B cell (primary cell): ENCODE results near the gene UBE2M.

Experiments used
- EZH2 ChIP-seq: IDR thresholded peaks from 2 replicates; pipeline ENCODE4 v1.6.1; 2012; ENCODE audit warnings: borderline replicate concordance, low read depth, mild to moderate bottlenecking, moderate library complexity, low read length; ENCODE audit not compliant: insufficient read depth, poor library complexity, severe bottlenecking
- TF ChIP-seq, protein P1 (sequence below): fragments of 200-600 bp; IDR thresholded peaks from one replicate; pipeline ENCODE4 v1.8.0; 2022; ENCODE audit warnings: antibody characterized with exemption, mild to moderate bottlenecking

DNA sequence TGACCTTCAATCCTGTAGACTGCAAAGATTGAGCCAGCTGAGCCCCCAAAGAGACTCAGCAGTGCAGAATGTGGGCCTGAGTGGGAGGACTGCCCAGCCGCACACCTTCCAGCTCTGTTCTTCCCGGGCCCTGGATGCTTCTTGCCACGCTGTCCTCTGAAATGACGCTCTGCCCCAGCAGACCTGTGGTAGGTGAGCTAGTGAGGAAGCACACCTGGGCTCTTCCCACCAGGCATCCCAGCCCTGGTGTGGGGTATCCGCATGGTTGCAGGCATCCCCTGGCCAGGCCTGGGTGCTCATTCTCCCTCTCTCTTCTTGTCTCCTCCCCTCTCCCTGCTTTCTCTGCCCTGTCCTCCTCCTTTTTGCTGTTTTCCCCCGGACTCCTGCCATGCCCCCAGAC, 24.6 kb upstream of the UBE2M start:
- TF ChIP-seq, protein P1, sequence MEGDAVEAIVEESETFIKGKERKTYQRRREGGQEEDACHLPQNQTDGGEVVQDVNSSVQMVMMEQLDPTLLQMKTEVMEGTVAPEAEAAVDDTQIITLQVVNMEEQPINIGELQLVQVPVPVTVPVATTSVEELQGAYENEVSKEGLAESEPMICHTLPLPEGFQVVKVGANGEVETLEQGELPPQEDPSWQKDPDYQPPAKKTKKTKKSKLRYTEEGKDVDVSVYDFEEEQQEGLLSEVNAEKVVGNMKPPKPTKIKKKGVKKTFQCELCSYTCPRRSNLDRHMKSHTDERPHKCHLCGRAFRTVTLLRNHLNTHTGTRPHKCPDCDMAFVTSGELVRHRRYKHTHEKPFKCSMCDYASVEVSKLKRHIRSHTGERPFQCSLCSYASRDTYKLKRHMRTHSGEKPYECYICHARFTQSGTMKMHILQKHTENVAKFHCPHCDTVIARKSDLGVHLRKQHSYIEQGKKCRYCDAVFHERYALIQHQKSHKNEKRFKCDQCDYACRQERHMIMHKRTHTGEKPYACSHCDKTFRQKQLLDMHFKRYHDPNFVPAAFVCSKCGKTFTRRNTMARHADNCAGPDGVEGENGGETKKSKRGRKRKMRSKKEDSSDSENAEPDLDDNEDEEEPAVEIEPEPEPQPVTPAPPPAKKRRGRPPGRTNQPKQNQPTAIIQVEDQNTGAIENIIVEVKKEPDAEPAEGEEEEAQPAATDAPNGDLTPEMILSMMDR, result no peak
- TF ChIP-seq EZH2, result no peak
